22Rv1 (cell line): ENCODE results near the gene LGALS3BP.

Experiments
- ZFX ChIP-seq: fragments of 450-650 bp; IDR thresholded peaks from 2 replicates; pipeline ENCODE4 v1.6.1; 2017; ENCODE audit warnings: antibody characterized with exemption, borderline replicate concordance
- TF ChIP-seq, protein P1 (sequence below): fragments of 450-650 bp; IDR thresholded peaks from 2 replicates; pipeline ENCODE4 v1.5.1; 2017; ENCODE audit warnings: mild to moderate bottlenecking

DNA sequence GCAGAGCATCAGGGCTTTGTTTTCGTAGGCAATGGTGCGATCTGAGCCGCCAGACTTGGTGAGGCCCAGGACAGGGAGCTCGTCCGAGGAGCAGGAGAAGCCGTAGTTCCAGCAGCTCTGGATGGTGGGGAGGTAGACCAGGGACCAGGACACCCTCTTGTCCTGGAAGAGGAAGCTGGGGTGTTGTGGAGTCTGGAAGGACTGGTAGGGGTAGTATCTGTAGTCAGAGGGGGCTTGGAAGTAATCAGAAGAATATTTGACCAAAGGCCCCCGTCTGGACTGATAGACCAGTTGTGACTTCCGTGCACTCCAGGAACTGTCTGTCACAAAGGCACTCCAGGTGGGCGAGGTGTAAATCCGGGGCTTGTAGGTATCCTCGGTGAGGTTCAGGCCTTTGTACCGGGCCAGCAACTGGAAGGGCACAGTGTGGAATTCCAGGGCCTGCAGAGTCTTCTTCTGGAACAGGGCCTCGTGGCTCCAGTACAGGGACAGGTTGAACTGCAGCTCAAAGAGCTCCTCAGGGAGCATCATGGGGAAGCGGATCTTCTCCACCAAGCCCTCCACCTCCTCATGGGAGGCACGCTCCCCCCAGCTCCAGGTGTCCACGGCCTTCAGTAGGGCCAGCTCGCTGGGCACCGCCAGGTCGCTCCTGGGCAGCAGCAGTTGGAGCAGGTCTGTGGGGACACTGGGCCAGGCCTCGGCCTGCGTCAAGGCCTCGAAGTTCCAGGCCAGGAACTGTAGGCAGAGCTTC, 7.8 kb downstream of the LGALS3BP start:
- no peak for TF ChIP-seq ZFX
- TF ChIP-seq, protein P1, sequence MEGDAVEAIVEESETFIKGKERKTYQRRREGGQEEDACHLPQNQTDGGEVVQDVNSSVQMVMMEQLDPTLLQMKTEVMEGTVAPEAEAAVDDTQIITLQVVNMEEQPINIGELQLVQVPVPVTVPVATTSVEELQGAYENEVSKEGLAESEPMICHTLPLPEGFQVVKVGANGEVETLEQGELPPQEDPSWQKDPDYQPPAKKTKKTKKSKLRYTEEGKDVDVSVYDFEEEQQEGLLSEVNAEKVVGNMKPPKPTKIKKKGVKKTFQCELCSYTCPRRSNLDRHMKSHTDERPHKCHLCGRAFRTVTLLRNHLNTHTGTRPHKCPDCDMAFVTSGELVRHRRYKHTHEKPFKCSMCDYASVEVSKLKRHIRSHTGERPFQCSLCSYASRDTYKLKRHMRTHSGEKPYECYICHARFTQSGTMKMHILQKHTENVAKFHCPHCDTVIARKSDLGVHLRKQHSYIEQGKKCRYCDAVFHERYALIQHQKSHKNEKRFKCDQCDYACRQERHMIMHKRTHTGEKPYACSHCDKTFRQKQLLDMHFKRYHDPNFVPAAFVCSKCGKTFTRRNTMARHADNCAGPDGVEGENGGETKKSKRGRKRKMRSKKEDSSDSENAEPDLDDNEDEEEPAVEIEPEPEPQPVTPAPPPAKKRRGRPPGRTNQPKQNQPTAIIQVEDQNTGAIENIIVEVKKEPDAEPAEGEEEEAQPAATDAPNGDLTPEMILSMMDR = no peak
